HUES48 (cell line): ENCODE results near the gene NFKBIA.
"Not testable (repeated sequence)": the region's sequence is repeated elsewhere in the genome, so short reads cannot be mapped to it uniquely, and the experiment has no call there.

Source experiments
- H3K27ac ChIP-seq: one replicate; pipeline ENCODE4 v1.7.0; 2013; ENCODE audit warnings: low read depth, low read length, inconsistent platforms
- H3K27me3 ChIP-seq: 2 replicates; pipeline ENCODE4 v1.6.1; 2013; ENCODE audit warnings: mild to moderate bottlenecking, low read length; ENCODE audit not compliant: control insufficient read depth, insufficient read depth
- H3K36me3 ChIP-seq: 2 replicates; pipeline ENCODE4 v1.6.1; 2013; ENCODE audit warnings: low read length; ENCODE audit not compliant: control insufficient read depth, insufficient read depth
- H3K4me1 ChIP-seq: 2 replicates; pipeline ENCODE4 v1.6.1; 2013; ENCODE audit warnings: mild to moderate bottlenecking, low read length; ENCODE audit not compliant: control insufficient read depth, insufficient read depth
- H3K4me3 ChIP-seq: 2 replicates; pipeline ENCODE4 v1.5.1; 2013; ENCODE audit warnings: mild to moderate bottlenecking, low read depth, low read length
- H3K9ac ChIP-seq: 2 replicates; pipeline ENCODE4 v1.6.1; 2013; ENCODE audit warnings: mild to moderate bottlenecking, low read depth, low read length, moderate library complexity
- H3K9me3 ChIP-seq: 2 replicates; pipeline ENCODE4 v1.6.1; 2013; ENCODE audit warnings: low read length; ENCODE audit not compliant: control insufficient read depth, insufficient read depth

Gene NFKBIA

DNA sequence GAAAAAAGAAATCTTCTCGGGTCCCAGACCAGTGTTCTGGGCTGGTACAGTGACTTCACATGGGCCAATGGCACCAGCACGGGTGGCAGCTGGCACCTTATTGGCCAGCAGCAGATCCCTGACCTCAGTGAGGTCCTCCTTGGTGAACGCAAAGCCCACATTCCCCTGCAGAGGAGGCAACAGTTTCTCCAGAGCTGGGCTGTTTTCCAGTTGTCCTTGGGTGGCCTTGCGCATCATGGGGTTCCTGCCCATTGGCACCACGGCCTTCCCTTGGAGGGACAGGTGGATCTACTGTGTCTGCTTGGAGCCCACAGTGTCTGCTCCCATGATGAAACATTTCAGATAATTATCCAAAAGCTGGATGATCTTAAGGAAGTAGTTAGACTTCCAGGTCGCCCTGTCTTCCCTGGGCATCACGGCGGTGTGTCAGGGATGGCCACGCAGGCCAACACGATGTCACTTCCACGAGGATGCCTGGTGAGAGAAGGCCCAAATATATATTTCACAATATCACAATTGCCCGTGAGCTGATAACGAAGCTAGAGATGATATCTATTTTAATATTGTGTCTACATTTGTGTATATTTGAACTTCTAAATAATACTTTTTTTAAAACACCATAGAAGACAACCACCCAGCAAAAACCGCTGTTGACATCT is 15.8 kb downstream of the NFKBIA start:
- Histone ChIP-seq H3K27me3 (no peaks in the 10 kb centered on the region), H3K9ac (no peak overlapping the region), H3K4me1 (0 out of 2 replicates have a peak, but pooled peaks cover 2% of the 10 kb centered on the region), H3K27ac (no peak overlapping the region), H3K9me3 (no peaks in the 10 kb centered on the region), H3K4me3 (no peak overlapping the region), H3K36me3 (no peaks in the 10 kb centered on the region)

GRCh38 chr14:35387713-35388579 is 16.6 kb downstream of the NFKBIA start:
- Histone ChIP-seq H3K36me3 (no peaks in the 10 kb centered on the region), H3K27me3 (no peaks in the 10 kb centered on the region), H3K9me3 (no peaks in the 10 kb centered on the region), H3K9ac (no peak overlapping the region), H3K4me3 (no peak overlapping the region), H3K27ac (no peak overlapping the region), H3K4me1 (0 out of 2 replicates have a peak, but pooled peaks cover 2% of the 10 kb centered on the region)

- Histone ChIP-seq H3K27me3 (no peaks in the 10 kb centered on the region), H3K9ac (no peak overlapping the region), H3K4me3 (no peak overlapping the region), H3K36me3 (no peaks in the 10 kb centered on the region), H3K9me3 (no peaks in the 10 kb centered on the region), H3K27ac (no peak overlapping the region), H3K4me1 (0 out of 2 replicates have a peak, but pooled peaks cover 2% of the 10 kb centered on the region)
Measured at GRCh38 chr14:35387219-35387618, 17.3 kb downstream of the NFKBIA start.

DNA sequence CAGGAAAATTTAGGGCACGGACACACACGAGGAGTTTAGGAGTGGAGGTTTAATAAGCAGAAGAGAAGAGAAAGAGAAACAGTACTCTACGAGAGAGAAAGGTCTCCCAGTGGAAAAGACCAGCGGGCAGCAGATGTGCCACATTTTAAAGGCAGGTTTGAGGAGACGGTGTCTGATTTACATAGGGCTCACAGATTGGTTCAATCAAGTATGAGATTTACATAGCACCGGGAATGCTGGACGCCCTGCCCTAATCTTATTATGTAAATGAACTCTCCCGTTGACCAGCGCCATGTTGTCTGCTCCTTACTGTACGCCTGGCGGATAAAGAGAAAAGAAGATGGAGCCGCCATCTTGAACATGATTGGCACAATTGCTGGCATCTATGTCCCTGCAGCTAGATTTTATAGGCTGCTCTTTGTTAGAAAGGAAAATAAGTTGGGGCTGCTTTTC is 17.9 kb downstream of the NFKBIA start:
- Histone ChIP-seq H3K36me3 (no peaks in the 10 kb centered on the region), H3K4me3 (no peak overlapping the region), H3K9me3 (no peaks in the 10 kb centered on the region), H3K4me1 (0 out of 2 replicates have a peak, but pooled peaks cover 2% of the 10 kb centered on the region), H3K27ac (no peak overlapping the region), H3K27me3 (no peaks in the 10 kb centered on the region), H3K9ac (no peak overlapping the region)

DNA sequence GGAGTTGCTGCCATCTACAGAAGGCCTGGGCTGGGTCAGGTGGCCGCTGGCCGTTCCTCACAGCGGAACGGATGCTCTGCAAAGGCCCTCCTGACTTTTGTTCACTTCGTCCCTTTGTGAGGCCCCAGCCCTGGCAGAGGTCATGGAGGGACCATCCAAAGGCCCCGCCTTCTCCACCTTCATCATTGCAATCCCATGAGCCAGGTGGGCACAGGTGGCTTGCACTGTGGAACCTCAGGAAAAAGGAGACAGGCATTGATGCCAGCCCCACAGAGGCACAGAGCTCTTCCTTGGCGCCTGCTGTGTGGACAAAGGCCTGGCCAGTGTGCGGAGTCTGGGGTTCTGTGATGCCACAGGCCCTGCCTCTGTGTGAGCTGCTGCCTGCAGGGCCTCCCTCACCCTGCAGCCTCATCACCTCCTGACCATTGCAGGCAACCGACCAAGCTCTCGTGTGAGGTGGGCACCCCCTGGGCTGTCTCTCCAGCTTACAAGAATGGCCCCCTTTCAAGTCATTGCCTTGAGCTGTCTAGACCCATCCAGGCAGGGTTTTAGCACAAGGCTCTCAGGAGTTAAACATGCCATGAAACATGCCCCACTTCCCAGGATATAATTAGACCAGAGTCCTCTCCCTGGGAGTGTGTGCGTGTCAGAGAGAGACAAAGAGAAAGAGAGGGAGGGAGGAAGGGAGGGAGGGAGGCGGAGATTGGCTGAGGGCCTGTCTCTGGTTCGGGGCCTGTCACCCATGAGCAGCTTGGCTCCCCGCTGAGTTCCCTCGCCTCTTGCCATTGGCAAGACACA is 19.3 kb downstream of the NFKBIA start:
- Histone ChIP-seq H3K9ac (no peak overlapping the region), H3K36me3 (no peaks in the 10 kb centered on the region), H3K9me3 (no peaks in the 10 kb centered on the region), H3K27me3 (no peaks in the 10 kb centered on the region), H3K27ac (no peak overlapping the region), H3K4me1 (0 out of 2 replicates have a peak, but pooled peaks cover under 1% of the 10 kb centered on the region), H3K4me3 (no peak overlapping the region)

DNA sequence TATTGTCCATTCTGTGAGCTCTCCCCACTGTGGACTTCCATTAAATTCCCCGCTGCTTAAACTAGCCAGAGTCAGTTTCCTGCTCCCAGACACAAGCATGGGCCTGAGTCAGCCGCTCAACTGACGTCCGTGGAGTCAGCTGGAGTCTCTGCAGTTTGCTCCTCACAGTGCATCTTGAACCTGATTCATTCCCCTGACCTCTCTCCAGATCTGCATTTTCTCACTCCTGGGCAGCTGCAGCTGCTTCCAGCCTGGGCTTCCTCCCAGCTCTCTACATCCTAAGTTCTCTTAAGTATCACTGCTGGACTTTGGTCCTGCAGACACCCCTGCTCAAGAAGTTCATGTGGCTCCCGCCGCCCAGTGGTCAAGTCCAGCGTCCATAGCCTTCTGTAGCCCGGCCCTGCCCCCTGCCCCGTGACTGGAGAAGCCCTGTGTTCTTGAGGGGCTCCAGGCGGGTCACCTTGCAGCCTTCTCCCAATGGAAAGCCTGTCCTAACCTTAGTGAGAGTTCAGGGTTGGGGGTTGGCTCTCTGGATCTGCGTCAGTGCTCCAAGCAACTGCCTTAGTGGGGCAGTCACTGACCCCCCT is 20.0 kb downstream of the NFKBIA start:
- Histone ChIP-seq H3K4me1 (no peaks in the 10 kb centered on the region), H3K4me3 (no peak overlapping the region), H3K36me3 (no peaks in the 10 kb centered on the region), H3K9me3 (no peaks in the 10 kb centered on the region), H3K27ac (no peak overlapping the region), H3K9ac (no peak overlapping the region), H3K27me3 (no peaks in the 10 kb centered on the region)

GRCh38 chr14:35383569-35384454 is 20.7 kb downstream of the NFKBIA start:
- H3K9me3 ChIP-seq = no peaks in the 10 kb centered on the region
- H3K27me3 ChIP-seq = no peaks in the 10 kb centered on the region
- no peak overlapping the region for H3K27ac ChIP-seq
- H3K36me3 ChIP-seq = no peaks in the 10 kb centered on the region
- no peaks in the 10 kb centered on the region for H3K4me1 ChIP-seq
- H3K9ac ChIP-seq = no peak overlapping the region
- no peak overlapping the region for H3K4me3 ChIP-seq

DNA sequence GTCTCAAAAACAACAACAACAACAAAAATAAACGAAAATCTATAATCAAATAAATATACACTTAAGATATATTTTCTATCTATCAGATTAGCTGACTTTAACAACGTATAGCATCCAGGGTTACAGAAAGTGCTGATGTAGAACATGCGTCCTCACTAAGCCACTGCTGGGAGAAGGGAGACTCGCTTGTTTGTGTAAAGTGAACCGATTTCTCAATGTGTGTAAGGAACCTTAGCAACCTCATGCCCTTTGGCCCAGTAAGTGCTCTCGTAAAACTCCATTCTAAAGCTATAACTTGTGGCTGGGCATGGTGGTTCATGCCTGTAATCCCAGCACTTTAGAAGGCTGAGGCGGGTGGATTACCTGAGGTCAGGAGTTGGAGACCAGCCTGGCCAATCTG is 23.8 kb downstream of the NFKBIA start:
- H3K9me3 ChIP-seq = no peaks in the 10 kb centered on the region
- H3K4me3 ChIP-seq = no peak overlapping the region
- H3K4me1 ChIP-seq = no peaks in the 10 kb centered on the region
- no peak overlapping the region for H3K27ac ChIP-seq
- no peak overlapping the region for H3K9ac ChIP-seq
- H3K36me3 ChIP-seq = no peaks in the 10 kb centered on the region
- no peaks in the 10 kb centered on the region for H3K27me3 ChIP-seq

GRCh38 chr14:35379234-35379933 is 25.2 kb downstream of the NFKBIA start:
- not testable (repeated sequence) for H3K4me1 ChIP-seq, H3K36me3 ChIP-seq, H3K9me3 ChIP-seq, H3K27ac ChIP-seq, H3K4me3 ChIP-seq, H3K27me3 ChIP-seq, H3K9ac ChIP-seq
